HFFc6 (cell line): ENCODE results near the gene SCT. TPM values are rescaled to one million over a fixed set of nuclear protein-coding genes. Genes with fewer than 3 reads are reported as not detected.

ENCODE experiments used
- DNase-seq: peaks from one replicate; pipeline ENCODE4 v3.0.0-alpha.2; 2018
- H3K27ac Mint-ChIP-seq: 2 replicates; pipeline ENCODE4 v1.8.0; 2020; ENCODE audit warnings: mild to moderate bottlenecking, mixed read lengths
- H3K27me3 Mint-ChIP-seq: 2 replicates; pipeline ENCODE4 v1.8.0; 2021; ENCODE audit warnings: mild to moderate bottlenecking, moderate library complexity, mixed read lengths; ENCODE audit not compliant: insufficient read depth
- H3K36me3 Mint-ChIP-seq: 2 replicates; pipeline ENCODE4 v1.8.0; 2021; ENCODE audit warnings: low read depth, mixed read lengths
- H3K4me1 Mint-ChIP-seq: 2 replicates; pipeline ENCODE4 v1.8.0; 2020; ENCODE audit warnings: low read depth, mixed read lengths
- H3K4me3 Mint-ChIP-seq: 2 replicates; pipeline ENCODE4 v1.8.0; 2020; ENCODE audit warnings: mild to moderate bottlenecking, moderate library complexity, mixed read lengths
- H3K9me3 Mint-ChIP-seq: 2 replicates; pipeline ENCODE4 v1.8.0; 2020; ENCODE audit warnings: mild to moderate bottlenecking, mixed read lengths
- total RNA-seq, 6 experiments: library from RNA; stranded (reverse); fragmentation: NEBNext Ultra II Directional; extraction: Animal tissue kit (Norgen Biotek cat#: 25700); gene quantifications; 2 replicates in 1 of 6; 3 replicates in 5 of 6; pipeline ENCODE4 v1.2.3, GENCODE V29; 2021
- TF ChIP-seq, protein P1 (sequence below): fragments of 200-600 bp; sonication (generic); IDR thresholded peaks from 2 replicates; pipeline ENCODE4 v1.5.0; 2021; ENCODE audit warnings: antibody characterized with exemption, mild to moderate bottlenecking

The SCT gene
- total RNA-seq, 6 experiments from 2014 or later: not detected

DNA sequence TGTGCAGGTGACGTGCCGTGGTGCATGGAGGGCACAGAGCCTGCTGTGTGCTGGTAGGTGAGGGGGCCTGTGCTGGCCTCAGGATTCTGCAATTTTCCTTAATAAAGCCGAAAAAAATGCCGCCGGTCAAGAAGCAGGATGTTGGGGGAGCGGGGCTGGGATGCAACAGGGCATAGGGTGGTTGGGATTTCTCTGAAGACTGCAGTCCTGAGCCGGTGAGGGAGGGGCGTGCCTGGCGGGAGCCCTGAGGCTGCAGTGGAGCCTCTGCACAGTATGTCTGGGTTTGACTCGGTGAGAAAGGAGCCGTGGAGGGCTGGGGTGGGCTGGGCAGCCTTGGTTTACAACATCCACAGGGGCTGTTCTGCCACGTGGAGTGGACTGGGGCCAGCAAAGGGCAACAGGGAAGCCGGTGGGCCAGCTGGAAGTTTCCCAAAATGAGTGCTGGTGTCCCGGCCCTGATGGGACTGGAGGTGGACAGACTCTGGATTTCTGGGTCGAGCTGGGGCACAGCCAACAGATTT is 3.6 kb downstream of the SCT start:
- TF ChIP-seq, protein P1, sequence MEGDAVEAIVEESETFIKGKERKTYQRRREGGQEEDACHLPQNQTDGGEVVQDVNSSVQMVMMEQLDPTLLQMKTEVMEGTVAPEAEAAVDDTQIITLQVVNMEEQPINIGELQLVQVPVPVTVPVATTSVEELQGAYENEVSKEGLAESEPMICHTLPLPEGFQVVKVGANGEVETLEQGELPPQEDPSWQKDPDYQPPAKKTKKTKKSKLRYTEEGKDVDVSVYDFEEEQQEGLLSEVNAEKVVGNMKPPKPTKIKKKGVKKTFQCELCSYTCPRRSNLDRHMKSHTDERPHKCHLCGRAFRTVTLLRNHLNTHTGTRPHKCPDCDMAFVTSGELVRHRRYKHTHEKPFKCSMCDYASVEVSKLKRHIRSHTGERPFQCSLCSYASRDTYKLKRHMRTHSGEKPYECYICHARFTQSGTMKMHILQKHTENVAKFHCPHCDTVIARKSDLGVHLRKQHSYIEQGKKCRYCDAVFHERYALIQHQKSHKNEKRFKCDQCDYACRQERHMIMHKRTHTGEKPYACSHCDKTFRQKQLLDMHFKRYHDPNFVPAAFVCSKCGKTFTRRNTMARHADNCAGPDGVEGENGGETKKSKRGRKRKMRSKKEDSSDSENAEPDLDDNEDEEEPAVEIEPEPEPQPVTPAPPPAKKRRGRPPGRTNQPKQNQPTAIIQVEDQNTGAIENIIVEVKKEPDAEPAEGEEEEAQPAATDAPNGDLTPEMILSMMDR: no peak
- Mint-ChIP-seq H3K27ac (no peak overlapping the region), H3K27me3 (peaks cover 16% of the 10 kb centered on the region), H3K4me1 (peaks cover 17% of the 10 kb centered on the region), H3K4me3 (no peak overlapping the region), H3K36me3 (peaks cover 8% of the 10 kb centered on the region), H3K9me3 (peaks cover 7% of the 10 kb centered on the region; the same call in 1 of the 2 replicates)
- no peak for DNase-seq

DNA sequence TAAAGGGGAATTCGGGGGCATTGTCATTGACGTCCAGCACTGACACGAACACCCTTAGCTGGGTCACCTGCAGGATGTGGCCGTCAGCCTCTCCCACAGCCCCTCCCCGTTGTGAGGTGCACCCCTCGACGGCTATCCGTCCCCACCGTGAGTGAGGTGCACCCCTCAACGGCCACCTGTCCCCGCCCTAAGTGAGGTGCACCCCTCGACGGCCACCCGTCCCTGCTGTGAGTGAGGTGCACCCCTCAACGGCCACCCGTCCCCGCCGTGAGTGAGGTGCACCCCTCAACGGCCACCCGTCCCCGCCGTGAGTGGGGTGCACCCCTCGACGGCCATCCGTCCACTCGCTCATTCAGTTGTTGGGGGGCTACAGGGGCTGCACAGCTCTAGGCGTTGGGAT is 5.1 kb downstream of the SCT start:
- Mint-ChIP-seq H3K36me3 (no peaks in the 10 kb centered on the region), H3K4me1 (peaks cover 8% of the 10 kb centered on the region; the same call in 1 of the 2 replicates), H3K4me3 (no peak overlapping the region), H3K27ac (no peak overlapping the region), H3K27me3 (peaks cover 6% of the 10 kb centered on the region), H3K9me3 (no peaks in the 10 kb centered on the region)
- TF ChIP-seq, protein P1: no peak
- DNase-seq: no peak

DNA sequence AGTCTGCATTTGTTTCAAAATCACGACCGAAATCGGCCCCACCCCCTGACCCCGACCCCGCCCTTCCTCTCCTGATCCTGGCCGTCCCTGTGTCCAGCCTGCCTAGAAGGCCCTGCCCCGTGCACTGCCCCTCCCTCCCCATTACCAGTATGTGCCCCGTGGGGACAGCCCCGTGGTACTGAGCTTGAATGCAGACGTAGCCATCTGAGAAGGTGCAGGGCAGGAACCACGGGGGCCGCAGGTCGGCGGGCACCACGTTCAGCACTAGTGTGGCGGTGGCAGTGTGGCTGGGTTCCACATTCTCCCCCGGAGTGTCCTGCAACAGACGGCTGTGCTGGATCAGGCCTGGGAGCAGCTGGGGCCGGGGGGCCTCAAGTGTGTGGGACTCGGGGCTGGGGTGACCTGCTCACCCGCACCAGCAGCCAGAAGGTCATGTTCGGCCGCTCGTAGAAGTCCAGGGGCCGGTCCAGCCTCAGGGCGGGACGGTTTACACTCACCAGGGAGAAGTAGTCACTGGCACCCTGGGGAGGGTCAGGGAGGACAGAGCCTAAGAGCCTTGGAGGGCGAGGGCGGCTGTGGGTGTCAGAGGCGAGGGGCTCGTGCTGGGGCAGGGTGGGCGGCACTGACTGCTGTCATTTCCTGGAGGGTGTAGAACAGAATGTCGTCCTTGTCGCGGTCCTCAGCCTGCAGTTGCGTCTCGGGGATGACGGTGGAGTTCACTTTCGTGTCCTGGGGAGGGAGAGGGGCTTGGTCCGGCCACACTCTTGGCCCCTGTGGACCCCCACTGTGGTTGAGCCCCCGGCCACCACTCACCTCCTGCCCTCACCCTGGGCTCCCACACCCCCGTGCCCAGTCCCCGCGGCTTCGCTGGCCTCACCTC is 5.8 kb downstream of the SCT start:
- Mint-ChIP-seq H3K36me3 (no peaks in the 10 kb centered on the region), H3K4me3 (no peak overlapping the region), H3K4me1 (peaks cover 8% of the 10 kb centered on the region; the same call in 1 of the 2 replicates), H3K27ac (no peak overlapping the region), H3K9me3 (no peaks in the 10 kb centered on the region), H3K27me3 (peaks cover 9% of the 10 kb centered on the region)
- TF ChIP-seq, protein P1: no peak
- DNase-seq: no peak

GRCh38 chr11:620201-620600 is 6.8 kb downstream of the SCT start:
- DNase-seq: no peak
- Mint-ChIP-seq H3K4me3 (no peak overlapping the region), H3K27me3 (peaks cover 12% of the 10 kb centered on the region), H3K36me3 (no peaks in the 10 kb centered on the region), H3K9me3 (no peaks in the 10 kb centered on the region), H3K27ac (no peak overlapping the region), H3K4me1 (peaks cover 8% of the 10 kb centered on the region; the same call in 1 of the 2 replicates)
- TF ChIP-seq, protein P1: no peak

GRCh38 chr11:619628-620050 is 7.3 kb downstream of the SCT start:
- TF ChIP-seq, protein P1: no peak
- Mint-ChIP-seq H3K27ac (no peak overlapping the region), H3K27me3 (peaks cover 12% of the 10 kb centered on the region), H3K36me3 (no peaks in the 10 kb centered on the region), H3K4me3 (no peak overlapping the region), H3K4me1 (peaks cover 8% of the 10 kb centered on the region; the same call in 1 of the 2 replicates), H3K9me3 (no peaks in the 10 kb centered on the region)
- DNase-seq: no peak
